Measurements from ENCODE around the gene P2RY12. TPM values are rescaled to one million over a fixed set of nuclear protein-coding genes. Genes with fewer than 3 reads are reported as not detected.

Gene P2RY12
- total and polyA plus RNA-seq, 2 of the 8 experiments (the other 6 are each of a cell fraction or from before 2014, with no cell fraction given): not detected

GRCh38 chr3:151412989-151413388 lies 28.4 kb upstream of the P2RY12 start:
- H2AK5ac ChIP-seq (ENCODE audit: low read depth, low read length): no peak overlapping the region
- no peaks in the 10 kb centered on the region for H3K9me3 ChIP-seq (ENCODE audit: insufficient read depth in 2 of 2, low read depth in 1 of 2, low read length in 1 of 2)
- H3K27ac ChIP-seq (ENCODE audit: low read depth, low read length): no peak overlapping the region
- H3K4me1 ChIP-seq (replicated peaks in 1 of 4; ENCODE audit: control insufficient read depth in 3 of 4, insufficient read depth in 4 of 4, low read length in 3 of 4): no peaks in the 10 kb centered on the region
- no peak overlapping the region for H4K8ac ChIP-seq (ENCODE audit: extremely low read depth, insufficient read depth, low read length)
- no peaks in the 10 kb centered on the region for H3K79me2 ChIP-seq (ENCODE audit: control insufficient read depth in 1 of 2, insufficient read depth in 2 of 2, low read length in 2 of 2)
- H3K79me1 ChIP-seq (ENCODE audit: low read depth, low read length): no peaks in the 10 kb centered on the region
- no peak overlapping the region for H3K4ac ChIP-seq (replicated peaks; ENCODE audit: insufficient read length, low read depth, low read length)
- no peak overlapping the region for H2BK120ac ChIP-seq (replicated peaks; ENCODE audit: low read depth, low read length)
- H2BK12ac ChIP-seq (ENCODE audit: low read depth, low read length): no peak overlapping the region
- no peak overlapping the region for H2BK20ac ChIP-seq (ENCODE audit: low read length)
- DNase-seq (ENCODE audit: low read depth in 1 of 2, low spot score in 2 of 2): peak in 1 of 2 experiments; percentile 60
- H3K4me3 ChIP-seq (ENCODE audit: extremely low read depth in 1 of 4, insufficient read depth in 2 of 4, low read depth in 3 of 4, low read length in 4 of 4): no peak overlapping the region
- H2BK5ac ChIP-seq (ENCODE audit: low read depth, low read length): no peak overlapping the region
- CTCF ChIA-PET (ENCODE audit: partially characterized antibody): interaction anchor here (0.6 to 5.1 kb wide), 10 partner anchors 11 to 192 kb away, joined by 3 to 20 read pairs (median 6); no protein-coding TSS in a partner anchor
- H3K23ac ChIP-seq (ENCODE audit: insufficient read length): no peak overlapping the region
- H2AFZ ChIP-seq (ENCODE audit: low read length): no peak overlapping the region
- peaks cover 0 to 11% (median 1%) of the 10 kb centered on the region in 4 experiments; a peak in 2 of 8 replicates for H3K36me3 ChIP-seq (ENCODE audit: control insufficient read depth in 2 of 4, insufficient read depth in 4 of 4, low read length in 3 of 4)
- H4K20me1 ChIP-seq (replicated peaks in 1 of 2; ENCODE audit: control insufficient read depth in 1 of 2, insufficient read depth in 2 of 2, low read length in 2 of 2): no peaks in the 10 kb centered on the region
- POLR2A ChIA-PET (ENCODE audit: partially characterized antibody): no interaction called here
- H4K91ac ChIP-seq (replicated peaks; ENCODE audit: insufficient read length, low read length): no peak overlapping the region
- H3K4me2 ChIP-seq (ENCODE audit: insufficient read depth in 1 of 2, low read depth in 2 of 2, low read length in 2 of 2): no peak overlapping the region
- H2BK15ac ChIP-seq (ENCODE audit: low read length): no peak overlapping the region
- no peaks in the 10 kb centered on the region for H3K23me2 ChIP-seq (ENCODE audit: low read depth, low read length)
- 86% methylated on average over 5 of the region's 5 CpGs; no CpG with 5 or more reads in 1 of the 2 experiments for WGBS, 2 experiments (ENCODE audit: extremely low coverage in 1 of 2, insufficient coverage in 1 of 2, insufficient read length in 1 of 2, insufficient replicate concordance in 2 of 2, low coverage in 1 of 2, low lambda C conversion rate in 2 of 2, missing lambda C conversion rate in 1 of 2)
- no peak overlapping the region for H3K18ac ChIP-seq (ENCODE audit: extremely low read depth, low read length)
- TF ChIP-seq KDM5A (IDR thresholded peaks at IDR 0.05; ENCODE audit: low read length) (no peak), CHD2 (IDR thresholded peaks at IDR 0.05; ENCODE audit: low read length) (no peak), SP1 (IDR thresholded peaks at IDR 0.05; ENCODE audit: low read depth, low read length) (no peak), POLR2AphosphoS5 (IDR thresholded peaks at IDR 0.05; ENCODE audit: low read depth, low read length) (no peak), RAD21 (IDR thresholded peaks at IDR 0.05 in 1 of 2, conservative IDR thresholded peaks at IDR 0.05 in 1 of 2; ENCODE audit: low read depth in 2 of 2, low read length in 2 of 2) (peak; percentile 62 to 69), E2F6 (IDR thresholded peaks at IDR 0.05) (no peak), MAX (IDR thresholded peaks at IDR 0.05) (no peak), FOSL1 (IDR thresholded peaks at IDR 0.05; ENCODE audit: insufficient read depth, low read depth, low read length) (no peak), SRF (IDR thresholded peaks at IDR 0.05; ENCODE audit: low read depth, low read length) (no peak), KDM1A (IDR thresholded peaks at IDR 0.05; ENCODE audit: borderline replicate concordance, low read length) (no peak)
- TF ChIP-seq, protein P1, sequence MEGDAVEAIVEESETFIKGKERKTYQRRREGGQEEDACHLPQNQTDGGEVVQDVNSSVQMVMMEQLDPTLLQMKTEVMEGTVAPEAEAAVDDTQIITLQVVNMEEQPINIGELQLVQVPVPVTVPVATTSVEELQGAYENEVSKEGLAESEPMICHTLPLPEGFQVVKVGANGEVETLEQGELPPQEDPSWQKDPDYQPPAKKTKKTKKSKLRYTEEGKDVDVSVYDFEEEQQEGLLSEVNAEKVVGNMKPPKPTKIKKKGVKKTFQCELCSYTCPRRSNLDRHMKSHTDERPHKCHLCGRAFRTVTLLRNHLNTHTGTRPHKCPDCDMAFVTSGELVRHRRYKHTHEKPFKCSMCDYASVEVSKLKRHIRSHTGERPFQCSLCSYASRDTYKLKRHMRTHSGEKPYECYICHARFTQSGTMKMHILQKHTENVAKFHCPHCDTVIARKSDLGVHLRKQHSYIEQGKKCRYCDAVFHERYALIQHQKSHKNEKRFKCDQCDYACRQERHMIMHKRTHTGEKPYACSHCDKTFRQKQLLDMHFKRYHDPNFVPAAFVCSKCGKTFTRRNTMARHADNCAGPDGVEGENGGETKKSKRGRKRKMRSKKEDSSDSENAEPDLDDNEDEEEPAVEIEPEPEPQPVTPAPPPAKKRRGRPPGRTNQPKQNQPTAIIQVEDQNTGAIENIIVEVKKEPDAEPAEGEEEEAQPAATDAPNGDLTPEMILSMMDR (IDR thresholded peaks at IDR 0.05; ENCODE audit: control extremely low read depth in 1 of 3, insufficient read depth in 1 of 3, low read depth in 1 of 3, low read length in 3 of 3): peak; percentile 61 to 68 (median 61)
- no peak overlapping the region for H4K5ac ChIP-seq (ENCODE audit: insufficient read length, low read depth, low read length)
- no peak overlapping the region for H3K56ac ChIP-seq (replicated peaks; ENCODE audit: insufficient read length, low read depth, low read length)
- H3K14ac ChIP-seq (ENCODE audit: insufficient read length): no peak overlapping the region
- no peak overlapping the region for H3K9ac ChIP-seq (replicated peaks in 1 of 4; ENCODE audit: extremely low read depth in 1 of 4, low read depth in 3 of 4, low read length in 3 of 4)
- peak; percentile 68 for FAIRE-seq
- no peaks in the 10 kb centered on the region for H3K27me3 ChIP-seq (replicated peaks in 1 of 4; ENCODE audit: control insufficient read depth in 3 of 4, extremely low read depth in 1 of 4, insufficient read depth in 3 of 4, low read length in 3 of 4)

All from H1 (cell line).